Endothelial cell (in vitro differentiated cells): ENCODE measurements around the gene AK9. TPM values are rescaled to one million over a fixed set of nuclear protein-coding genes. Genes with fewer than 3 reads are reported as not detected.

Source experiments
- DNase-seq: peaks from one replicate; pipeline ENCODE4 v3.0.0; 2021; ENCODE audit warnings: low spot score
- H3K27ac Mint-ChIP-seq: one replicate; pipeline ENCODE4 v1.8.0; 2021; ENCODE audit warnings: mixed read lengths, inconsistent platforms; ENCODE audit not compliant: unreplicated experiment
- H3K27me3 Mint-ChIP-seq: one replicate; pipeline ENCODE4 v1.8.0; 2021; ENCODE audit warnings: mild to moderate bottlenecking, moderate library complexity, mixed read lengths, inconsistent platforms; ENCODE audit not compliant: unreplicated experiment
- H3K36me3 Mint-ChIP-seq: one replicate; pipeline ENCODE4 v1.8.0; 2021; ENCODE audit warnings: mild to moderate bottlenecking, low read depth, mixed read lengths, inconsistent platforms; ENCODE audit not compliant: unreplicated experiment
- H3K4me1 Mint-ChIP-seq: one replicate; pipeline ENCODE4 v1.8.0; 2021; ENCODE audit warnings: mild to moderate bottlenecking, mixed read lengths, inconsistent platforms; ENCODE audit not compliant: unreplicated experiment
- H3K4me3 Mint-ChIP-seq: one replicate; pipeline ENCODE4 v1.8.0; 2021; ENCODE audit warnings: mild to moderate bottlenecking, mixed read lengths, inconsistent platforms; ENCODE audit not compliant: unreplicated experiment
- H3K9me3 Mint-ChIP-seq: one replicate; pipeline ENCODE4 v1.8.0; 2021; ENCODE audit warnings: mixed read lengths, inconsistent platforms; ENCODE audit not compliant: unreplicated experiment
- CTCF ChIP-seq: fragments of 200-600 bp; sonication (generic); IDR thresholded peaks from one replicate; pipeline ENCODE4 v1.5.0; 2021; ENCODE audit warnings: antibody characterized with exemption; ENCODE audit not compliant: unreplicated experiment
- total RNA-seq: library from RNA; stranded (reverse); fragmentation: NEBNext Ultra II Directional; extraction: Animal tissue kit (Norgen Biotek cat#: 25700); gene quantifications from one replicate; pipeline ENCODE4 v1.2.1, GENCODE V29; 2021; ENCODE audit not compliant: unreplicated experiment

Gene AK9
- total RNA-seq, 1 donor from 2014 or later, result 3.5 TPM

DNA sequence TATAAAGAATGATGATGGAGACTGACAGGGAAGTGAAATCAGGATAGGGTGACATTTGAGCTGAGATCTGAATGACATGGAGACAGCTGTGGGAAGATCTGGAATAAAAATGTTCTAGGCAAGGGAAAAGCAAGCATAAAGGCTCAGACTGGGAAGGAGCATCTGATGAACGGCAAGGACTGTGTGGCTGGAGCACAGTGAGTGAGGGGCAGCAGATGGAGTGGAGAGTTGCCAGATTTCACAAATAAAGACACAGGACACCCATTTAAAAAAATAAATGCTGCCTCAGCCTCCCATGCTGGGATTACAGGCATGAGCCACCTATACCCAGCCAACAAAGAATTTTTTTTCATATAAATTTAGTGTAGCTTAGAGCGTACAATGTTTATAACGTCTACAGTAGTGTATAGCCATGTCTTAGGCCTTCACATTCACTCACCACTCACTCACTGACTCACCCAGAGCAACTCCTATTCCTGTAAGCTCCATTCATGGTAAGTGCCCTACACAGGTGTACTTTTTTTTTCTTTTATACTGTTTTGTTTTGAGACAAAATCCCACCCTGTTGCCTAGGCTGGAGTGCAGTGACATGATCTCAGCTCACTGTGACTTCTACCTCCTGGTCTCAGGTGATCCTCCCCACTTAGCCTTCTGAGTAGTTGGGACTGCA lies 205.6 kb downstream of the AK9 start:
- Mint-ChIP-seq H3K27me3 (peaks cover 7% of the 10 kb centered on the region), H3K36me3 (peaks cover 7% of the 10 kb centered on the region), H3K4me3 (no peak overlapping the region), H3K4me1 (peaks cover 9% of the 10 kb centered on the region), H3K9me3 (no peaks in the 10 kb centered on the region), H3K27ac (no peak overlapping the region)
- no peak for TF ChIP-seq CTCF
- DNase-seq, result no peak

DNA sequence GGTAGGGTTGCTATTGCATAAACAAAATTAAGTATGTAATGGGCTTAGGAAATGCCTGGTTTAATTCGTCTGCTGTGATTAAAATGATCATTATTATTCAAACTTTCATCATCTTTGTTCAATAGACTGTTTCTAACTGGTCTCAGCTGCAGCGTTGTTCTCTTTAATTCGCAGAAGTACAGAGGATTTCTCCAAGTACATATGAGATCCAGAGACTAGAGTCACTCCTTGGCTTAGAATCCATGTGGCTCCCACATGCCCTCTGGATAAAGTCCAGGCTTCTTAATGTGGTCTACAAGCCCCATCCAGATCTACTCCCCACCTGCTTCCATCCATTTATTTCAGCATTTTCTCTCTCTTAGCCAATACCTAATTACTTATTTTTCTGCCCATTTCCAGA lies 206.9 kb downstream of the AK9 start:
- DNase-seq, result no peak
- H3K27me3 Mint-ChIP-seq, result peaks cover 7% of the 10 kb centered on the region

GRCh38 chr6:109483735-109484057 lies 207.3 kb downstream of the AK9 start:
- no peak for DNase-seq
- H3K4me3 Mint-ChIP-seq, result peak overlapping the region; percentile 87
- H3K4me1 Mint-ChIP-seq, result peaks cover 9% of the 10 kb centered on the region
- no peak overlapping the region for H3K27ac Mint-ChIP-seq
- peaks cover 7% of the 10 kb centered on the region for H3K27me3 Mint-ChIP-seq
- H3K9me3 Mint-ChIP-seq, result no peaks in the 10 kb centered on the region
- H3K36me3 Mint-ChIP-seq, result peaks cover 7% of the 10 kb centered on the region
- TF ChIP-seq CTCF, result no peak

More for the DNA sequence above, 206.9 kb downstream of the AK9 start:
- Mint-ChIP-seq H3K36me3 (peaks cover 7% of the 10 kb centered on the region), H3K27ac (no peak overlapping the region), H3K4me3 (peak overlapping the region; percentile 87), H3K9me3 (no peaks in the 10 kb centered on the region), H3K4me1 (peaks cover 9% of the 10 kb centered on the region)
- TF ChIP-seq CTCF, result no peak

DNA sequence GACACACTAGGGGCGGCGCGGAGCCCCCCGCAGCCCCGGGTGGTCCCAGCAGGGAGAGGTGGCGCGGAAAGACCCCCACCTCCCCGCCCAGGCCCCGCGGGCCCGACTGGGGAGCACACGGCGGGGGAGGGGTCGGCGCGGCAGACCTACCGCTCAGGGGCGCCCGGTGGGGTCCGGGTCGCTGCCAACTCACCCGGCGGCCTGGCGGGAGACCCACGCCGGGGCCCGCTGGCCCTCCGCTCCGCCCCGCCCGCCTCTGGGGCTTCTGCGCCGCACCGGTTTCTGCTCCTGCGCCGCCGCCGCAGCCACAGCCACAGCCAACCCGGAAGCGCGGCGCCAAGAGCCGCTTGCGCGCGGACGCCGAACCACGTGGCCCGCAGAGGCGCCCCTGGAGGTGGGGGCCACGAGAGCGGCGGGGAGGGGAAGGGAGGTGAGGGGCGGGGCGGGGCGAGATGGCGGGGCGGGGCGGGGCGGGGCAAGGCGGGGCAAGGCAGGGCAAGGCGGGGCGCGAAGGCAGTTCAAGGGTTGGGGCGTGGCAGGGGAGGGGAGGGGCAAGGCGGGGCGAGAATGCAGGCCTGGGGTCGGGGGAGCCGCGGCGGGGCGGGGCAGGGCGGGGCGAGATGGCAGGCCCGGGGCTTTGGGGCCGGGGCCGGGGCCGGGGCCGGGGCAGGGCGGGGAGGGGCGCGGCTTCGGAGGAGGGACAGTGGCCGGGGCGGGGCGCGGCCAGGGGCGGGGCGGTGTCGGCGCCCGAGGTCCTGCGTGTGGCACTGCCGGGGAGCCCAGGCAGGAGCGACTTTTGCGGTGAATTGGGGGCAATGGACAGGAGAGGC lies 207.9 kb downstream of the AK9 start, which contains the start of gene ZBTB24:
Gene ZBTB24 (minus strand): TSS at position 315 of the 830 bp plus-strand sequence. CDS start 1,193 bp downstream, outside the sequence.
- H3K27me3 Mint-ChIP-seq, result peaks cover 7% of the 10 kb centered on the region

More for the DNA sequence above, 207.9 kb downstream of the AK9 start, which contains the start of gene ZBTB24:
- Mint-ChIP-seq H3K4me1 (peaks cover 9% of the 10 kb centered on the region), H3K4me3 (peak within 1 kb of the TSS; percentile 95), H3K36me3 (peaks cover 7% of the 10 kb centered on the region), H3K9me3 (no peaks in the 10 kb centered on the region), H3K27ac (peak within 1 kb of the TSS; percentile 48)
- peak; percentile 86 for DNase-seq
- TF ChIP-seq CTCF, result no peak
